Measurements from ENCODE around the gene SEC22C. TPM values are rescaled to one million over a fixed set of nuclear protein-coding genes. Genes with fewer than 3 reads are reported as not detected.

The SEC22C gene
- polyA plus RNA-seq, 1 of the 3 experiments (the other 2 are of a cell fraction): 28.5 TPM

- peak within 1 kb of the TSS; percentile 32 to 36 for H3K4me3 ChIP-seq (ENCODE audit: low read depth in 2 of 2, low read length in 1 of 2)
- no peak for TF ChIP-seq SIN3A (IDR thresholded peaks at IDR 0.05; ENCODE audit: borderline replicate concordance, low read depth, low read length)
- TF ChIP-seq RXRA (IDR thresholded peaks at IDR 0.05; ENCODE audit: borderline replicate concordance, low read depth): no peak
- no peak for TF ChIP-seq SMC3 (IDR thresholded peaks at IDR 0.05; ENCODE audit: low read depth, low read length)
- TF ChIP-seq, protein P1, sequence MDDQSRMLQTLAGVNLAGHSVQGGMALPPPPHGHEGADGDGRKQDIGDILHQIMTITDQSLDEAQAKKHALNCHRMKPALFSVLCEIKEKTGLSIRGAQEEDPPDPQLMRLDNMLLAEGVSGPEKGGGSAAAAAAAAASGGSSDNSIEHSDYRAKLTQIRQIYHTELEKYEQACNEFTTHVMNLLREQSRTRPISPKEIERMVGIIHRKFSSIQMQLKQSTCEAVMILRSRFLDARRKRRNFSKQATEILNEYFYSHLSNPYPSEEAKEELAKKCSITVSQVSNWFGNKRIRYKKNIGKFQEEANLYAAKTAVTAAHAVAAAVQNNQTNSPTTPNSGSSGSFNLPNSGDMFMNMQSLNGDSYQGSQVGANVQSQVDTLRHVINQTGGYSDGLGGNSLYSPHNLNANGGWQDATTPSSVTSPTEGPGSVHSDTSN (IDR thresholded peaks at IDR 0.05): peak; percentile 85
- TF ChIP-seq GABPA (IDR thresholded peaks at IDR 0.05; ENCODE audit: low read depth): no peak
Observed at GRCh38 chr3:42502429-42503250, 79.1 kb downstream of the SEC22C start, which contains the start of gene VIPR1. Gene VIPR1 (plus strand): TSS chr3:42502643. CDS start chr3:42502736, 93 bp downstream.

GRCh38 chr3:42501681-42502428, 79.9 kb downstream of the SEC22C start:
- no peaks in the 10 kb centered on the region for H3K9me3 ChIP-seq
- H3K9ac ChIP-seq: no peak overlapping the region
- H3F3A ChIP-seq (replicated peaks; ENCODE audit: insufficient read depth): no peaks in the 10 kb centered on the region
- ChIA-PET POLR2A (interaction anchor here (1.6 kb wide), 1 partner anchor 9 kb away, joined by 4 read pairs; no protein-coding TSS in a partner anchor), CTCF (interaction anchor here (0.6 to 3.1 kb wide), 28 partner anchors 9 to 540 kb away, joined by 3 to 38 read pairs (median 4); no protein-coding TSS in a partner anchor)
- no peak overlapping the region for H2AFZ ChIP-seq (ENCODE audit: low read depth)
- no peaks in the 10 kb centered on the region for H3K79me2 ChIP-seq (ENCODE audit: insufficient read depth)
- H3K4me2 ChIP-seq: peak overlapping the region; percentile 50
- peaks cover 38% of the 10 kb centered on the region for H3K27me3 ChIP-seq (ENCODE audit: insufficient read depth)
- peaks cover 0 to 13% of the 10 kb centered on the region in 2 experiments; a peak in 1 of 4 replicates for H3K4me1 ChIP-seq (ENCODE audit: control insufficient read depth in 1 of 2, insufficient read depth in 2 of 2, low read depth in 1 of 2, low read length in 1 of 2)
- DNase-seq: peak; percentile 85
- no peaks in the 10 kb centered on the region for H3K36me3 ChIP-seq (replicated peaks in 1 of 2; ENCODE audit: control insufficient read depth in 1 of 2, insufficient read depth in 2 of 2, low read length in 1 of 2)
- 6% methylated on average over 21 of the region's 46 CpGs for WGBS (ENCODE audit: low lambda C conversion rate)
- no peak overlapping the region for H3K27ac ChIP-seq (ENCODE audit: low read depth in 2 of 2, low read length in 1 of 2)
- H3K4me3 ChIP-seq (ENCODE audit: low read depth in 2 of 2, low read length in 1 of 2): peak overlapping the region; percentile 32 to 36
- H3K9me2 ChIP-seq: no peaks in the 10 kb centered on the region
- H4K20me1 ChIP-seq (ENCODE audit: insufficient read depth): no peaks in the 10 kb centered on the region
- TF ChIP-seq, protein P2, sequence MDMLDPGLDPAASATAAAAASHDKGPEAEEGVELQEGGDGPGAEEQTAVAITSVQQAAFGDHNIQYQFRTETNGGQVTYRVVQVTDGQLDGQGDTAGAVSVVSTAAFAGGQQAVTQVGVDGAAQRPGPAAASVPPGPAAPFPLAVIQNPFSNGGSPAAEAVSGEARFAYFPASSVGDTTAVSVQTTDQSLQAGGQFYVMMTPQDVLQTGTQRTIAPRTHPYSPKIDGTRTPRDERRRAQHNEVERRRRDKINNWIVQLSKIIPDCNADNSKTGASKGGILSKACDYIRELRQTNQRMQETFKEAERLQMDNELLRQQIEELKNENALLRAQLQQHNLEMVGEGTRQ (IDR thresholded peaks at IDR 0.05; ENCODE audit: borderline replicate concordance, low read depth, low read length): no peak
- TF ChIP-seq FOSL2 (IDR thresholded peaks at IDR 0.05; ENCODE audit: borderline replicate concordance, low read depth): no peak
- TF ChIP-seq, protein P3, sequence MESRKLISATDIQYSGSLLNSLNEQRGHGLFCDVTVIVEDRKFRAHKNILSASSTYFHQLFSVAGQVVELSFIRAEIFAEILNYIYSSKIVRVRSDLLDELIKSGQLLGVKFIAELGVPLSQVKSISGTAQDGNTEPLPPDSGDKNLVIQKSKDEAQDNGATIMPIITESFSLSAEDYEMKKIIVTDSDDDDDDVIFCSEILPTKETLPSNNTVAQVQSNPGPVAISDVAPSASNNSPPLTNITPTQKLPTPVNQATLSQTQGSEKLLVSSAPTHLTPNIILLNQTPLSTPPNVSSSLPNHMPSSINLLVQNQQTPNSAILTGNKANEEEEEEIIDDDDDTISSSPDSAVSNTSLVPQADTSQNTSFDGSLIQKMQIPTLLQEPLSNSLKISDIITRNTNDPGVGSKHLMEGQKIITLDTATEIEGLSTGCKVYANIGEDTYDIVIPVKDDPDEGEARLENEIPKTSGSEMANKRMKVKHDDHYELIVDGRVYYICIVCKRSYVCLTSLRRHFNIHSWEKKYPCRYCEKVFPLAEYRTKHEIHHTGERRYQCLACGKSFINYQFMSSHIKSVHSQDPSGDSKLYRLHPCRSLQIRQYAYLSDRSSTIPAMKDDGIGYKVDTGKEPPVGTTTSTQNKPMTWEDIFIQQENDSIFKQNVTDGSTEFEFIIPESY (IDR thresholded peaks at IDR 0.05; ENCODE audit: borderline replicate concordance, low read depth): no peak
- TF ChIP-seq ELF1 (IDR thresholded peaks at IDR 0.05): no peak
- TF ChIP-seq, protein P1 (IDR thresholded peaks at IDR 0.05): no peak
- no peak for TF ChIP-seq EZH2phosphoT487 (IDR thresholded peaks at IDR 0.05; ENCODE audit: borderline replicate concordance, low read depth)
- no peak for TF ChIP-seq GATA2 (CRISPR knock-in tag; IDR thresholded peaks at IDR 0.05)
- peak; percentile 34; the same call in 1 of the 2 replicates for TF ChIP-seq SMC3 (IDR thresholded peaks at IDR 0.05; ENCODE audit: low read depth, low read length)
- TF ChIP-seq FOXJ3 (CRISPR knock-in tag; IDR thresholded peaks at IDR 0.05): no peak
- TF ChIP-seq CTCF (IDR thresholded peaks at IDR 0.05): peak; percentile 46
- TF ChIP-seq MEF2A (IDR thresholded peaks at IDR 0.05; ENCODE audit: borderline replicate concordance, low read depth): no peak
- TF ChIP-seq NRF1 (IDR thresholded peaks at IDR 0.05; ENCODE audit: low read depth, low read length): no peak

More at GRCh38 chr3:42502429-42503250, 79.1 kb downstream of the SEC22C start, which contains the start of gene VIPR1:
- peaks cover 0 to 13% of the 10 kb centered on the region in 2 experiments; a peak in 1 of 4 replicates for H3K4me1 ChIP-seq (ENCODE audit: control insufficient read depth in 1 of 2, insufficient read depth in 2 of 2, low read depth in 1 of 2, low read length in 1 of 2)
- peak within 1 kb of the TSS; percentile 50 for H3K4me2 ChIP-seq
- H3K9me3 ChIP-seq: no peaks in the 10 kb centered on the region
- CTCF ChIA-PET: interaction anchor here (0.6 to 3.1 kb wide), 22 partner anchors 8 to 379 kb away, joined by 3 to 38 read pairs (median 4); no protein-coding TSS in a partner anchor
- no peaks in the 10 kb centered on the region for H3F3A ChIP-seq (replicated peaks; ENCODE audit: insufficient read depth)
- no peak within 1 kb of the TSS for H3K27ac ChIP-seq (ENCODE audit: low read depth in 2 of 2, low read length in 1 of 2)
- POLR2A ChIA-PET: interaction anchor here (1.6 kb wide), 1 partner anchor 8 kb away, joined by 4 read pairs; no protein-coding TSS in a partner anchor
- no peaks in the 10 kb centered on the region for H3K36me3 ChIP-seq (replicated peaks in 1 of 2; ENCODE audit: control insufficient read depth in 1 of 2, insufficient read depth in 2 of 2, low read length in 1 of 2)
- peaks cover 38% of the 10 kb centered on the region for H3K27me3 ChIP-seq (ENCODE audit: insufficient read depth)
- peak; percentile 92 for DNase-seq
- no peaks in the 10 kb centered on the region for H3K79me2 ChIP-seq (ENCODE audit: insufficient read depth)
- no peaks in the 10 kb centered on the region for H3K9me2 ChIP-seq
- no peak within 1 kb of the TSS for H3K9ac ChIP-seq
- 43% methylated on average over 25 of the region's 69 CpGs for WGBS (ENCODE audit: low lambda C conversion rate)
- no peak within 1 kb of the TSS for H2AFZ ChIP-seq (ENCODE audit: low read depth)
- H4K20me1 ChIP-seq (ENCODE audit: insufficient read depth): no peaks in the 10 kb centered on the region

All from SK-N-SH (cell line).